ENCODE measurements around the gene TBX6.

Gene TBX6

GRCh38 chr16:30040221-30040620 is 51.5 kb downstream of the TBX6 start:
- H3K4me3 ChIP-seq (ENCODE audit: insufficient read depth in 1 of 2, low read depth in 1 of 2, low read length in 2 of 2) = no peak overlapping the region
- no peak overlapping the region for H2AK5ac ChIP-seq (ENCODE audit: low read length, severe bottlenecking)
- no peak overlapping the region for H4K91ac ChIP-seq (ENCODE audit: low read length)
- H3K27me3 ChIP-seq (ENCODE audit: control insufficient read depth in 1 of 2, insufficient read depth in 1 of 2, low read length in 2 of 2) = peaks cover 9 to 15% of the 10 kb centered on the region in 2 experiments
- no peaks in the 10 kb centered on the region for H3K4me1 ChIP-seq (ENCODE audit: control insufficient read depth, insufficient read depth, low read depth, low read length)
- H2AFZ ChIP-seq (ENCODE audit: low read depth, low read length) = no peak overlapping the region
- no peak overlapping the region for H3K4me2 ChIP-seq (ENCODE audit: low read length, poor library complexity, severe bottlenecking)
- DNase-seq = no peak
- no peak overlapping the region for H3K4ac ChIP-seq (ENCODE audit: low read depth in 1 of 2, low read length in 2 of 2)
- H2BK15ac ChIP-seq (ENCODE audit: low read depth, poor library complexity, severe bottlenecking) = no peak overlapping the region
- 87% methylated on average over 5 of the region's 5 CpGs for WGBS
- H2BK12ac ChIP-seq (ENCODE audit: low read length in 2 of 2) = no peak overlapping the region
- H2BK120ac ChIP-seq (ENCODE audit: low read depth, low read length) = no peak overlapping the region
- no peaks in the 10 kb centered on the region for H3K9me3 ChIP-seq (ENCODE audit: control insufficient read depth, low read length)
- H3K18ac ChIP-seq (ENCODE audit: low read depth in 1 of 2, low read length in 2 of 2) = no peak overlapping the region
- H3K36me3 ChIP-seq (ENCODE audit: control insufficient read depth in 1 of 2, insufficient read depth in 2 of 2, low read depth in 1 of 2, low read length in 2 of 2) = no peaks in the 10 kb centered on the region
- no peak overlapping the region for H3K9ac ChIP-seq (ENCODE audit: low read length)
- no peaks in the 10 kb centered on the region for H3K79me1 ChIP-seq (replicated peaks; ENCODE audit: low read length, poor library complexity, severe bottlenecking)
- no peak overlapping the region for H4K8ac ChIP-seq (ENCODE audit: low read length)
- no peak overlapping the region for H3K27ac ChIP-seq (ENCODE audit: low read length, poor library complexity, severe bottlenecking)
- H3K23ac ChIP-seq (ENCODE audit: low read length in 2 of 2) = no peak overlapping the region
- H2BK5ac ChIP-seq (ENCODE audit: low read depth, low read length, poor library complexity, severe bottlenecking) = no peak overlapping the region
- no peak overlapping the region for H3K14ac ChIP-seq (ENCODE audit: low read length in 2 of 2)
